Bone marrow (tissue), 2 donors: Measurements from ENCODE around the gene DPPA5.
"Not testable (repeated sequence)": the region's sequence is repeated elsewhere in the genome, so short reads cannot be mapped to it uniquely, and the experiment has no call there.

Experiments
- DNase-seq, 2 donors: peaks; one replicate each; lab custom pipeline; 2025; lab: John Stamatoyannopoulos, UW

The DPPA5 gene

GRCh38 chr6:73364121-73364520, 10.0 kb upstream of the DPPA5 start:
- no peak for DNase-seq

GRCh38 chr6:73363537-73363875, 9.4 kb upstream of the DPPA5 start:
- DNase-seq = no peak

GRCh38 chr6:73362869-73363536, 8.9 kb upstream of the DPPA5 start:
- DNase-seq = no peak

- DNase-seq = no peak
Observed at GRCh38 chr6:73362358-73362757, 8.3 kb upstream of the DPPA5 start, which contains the start of gene KHDC3L. KHDC3L (plus strand) TSS chr6:73362658; CDS start chr6:73362730, 72 bp downstream.

- no peak for DNase-seq
Observed at GRCh38 chr6:73349311-73349710, 4.8 kb downstream of the DPPA5 start.

- no peak for DNase-seq
Observed at GRCh38 chr6:73348550-73349204, 5.4 kb downstream of the DPPA5 start.

GRCh38 chr6:73343164-73343563, 10.9 kb downstream of the DPPA5 start:
- DNase-seq = no peak

- DNase-seq = no peak
Observed at GRCh38 chr6:73342174-73342573, 11.9 kb downstream of the DPPA5 start.

GRCh38 chr6:73341335-73341734, 12.7 kb downstream of the DPPA5 start:
- DNase-seq = no peak

GRCh38 chr6:73340048-73340447, 14.0 kb downstream of the DPPA5 start:
- no peak for DNase-seq

GRCh38 chr6:73339340-73339739, 14.7 kb downstream of the DPPA5 start:
- no peak for DNase-seq

- no peak for DNase-seq
Observed at GRCh38 chr6:73329201-73329600, 24.9 kb downstream of the DPPA5 start.

- DNase-seq = no peak
Observed at GRCh38 chr6:73328790-73329189, 25.3 kb downstream of the DPPA5 start.

- DNase-seq = no peak
Observed at GRCh38 chr6:73325656-73326055, 28.4 kb downstream of the DPPA5 start.

- no peak for DNase-seq
Observed at GRCh38 chr6:73323323-73323722, 30.8 kb downstream of the DPPA5 start.

- no peak for DNase-seq
Observed at GRCh38 chr6:73314577-73315492, 39.2 kb downstream of the DPPA5 start.

GRCh38 chr6:73310503-73310845, 43.6 kb downstream of the DPPA5 start:
- not testable (repeated sequence) for DNase-seq

GRCh38 chr6:73309785-73310502, 44.1 kb downstream of the DPPA5 start:
- DNase-seq = peak; percentile 34 to 42

- no peak for DNase-seq
Observed at GRCh38 chr6:73309535-73309784, 44.6 kb downstream of the DPPA5 start.

- DNase-seq = no peak
Observed at GRCh38 chr6:73308712-73309534, 45.2 kb downstream of the DPPA5 start.

GRCh38 chr6:73303773-73304172, 50.3 kb downstream of the DPPA5 start:
- not testable (repeated sequence) for DNase-seq
